HG02763 (cell line): ENCODE measurements around the gene ZNF516.
"Not testable (repeated sequence)": the region's sequence is repeated elsewhere in the genome, so short reads cannot be mapped to it uniquely, and the experiment has no call there.

Source experiments
- ATAC-seq: cut with Tn5 transposase; IDR thresholded peaks from one replicate; pipeline ENCODE4 v1.9.1; 2021; ENCODE audit warnings: mild to moderate bottlenecking, moderate library complexity; ENCODE audit not compliant: unreplicated experiment

ZNF516 gene, protein sequence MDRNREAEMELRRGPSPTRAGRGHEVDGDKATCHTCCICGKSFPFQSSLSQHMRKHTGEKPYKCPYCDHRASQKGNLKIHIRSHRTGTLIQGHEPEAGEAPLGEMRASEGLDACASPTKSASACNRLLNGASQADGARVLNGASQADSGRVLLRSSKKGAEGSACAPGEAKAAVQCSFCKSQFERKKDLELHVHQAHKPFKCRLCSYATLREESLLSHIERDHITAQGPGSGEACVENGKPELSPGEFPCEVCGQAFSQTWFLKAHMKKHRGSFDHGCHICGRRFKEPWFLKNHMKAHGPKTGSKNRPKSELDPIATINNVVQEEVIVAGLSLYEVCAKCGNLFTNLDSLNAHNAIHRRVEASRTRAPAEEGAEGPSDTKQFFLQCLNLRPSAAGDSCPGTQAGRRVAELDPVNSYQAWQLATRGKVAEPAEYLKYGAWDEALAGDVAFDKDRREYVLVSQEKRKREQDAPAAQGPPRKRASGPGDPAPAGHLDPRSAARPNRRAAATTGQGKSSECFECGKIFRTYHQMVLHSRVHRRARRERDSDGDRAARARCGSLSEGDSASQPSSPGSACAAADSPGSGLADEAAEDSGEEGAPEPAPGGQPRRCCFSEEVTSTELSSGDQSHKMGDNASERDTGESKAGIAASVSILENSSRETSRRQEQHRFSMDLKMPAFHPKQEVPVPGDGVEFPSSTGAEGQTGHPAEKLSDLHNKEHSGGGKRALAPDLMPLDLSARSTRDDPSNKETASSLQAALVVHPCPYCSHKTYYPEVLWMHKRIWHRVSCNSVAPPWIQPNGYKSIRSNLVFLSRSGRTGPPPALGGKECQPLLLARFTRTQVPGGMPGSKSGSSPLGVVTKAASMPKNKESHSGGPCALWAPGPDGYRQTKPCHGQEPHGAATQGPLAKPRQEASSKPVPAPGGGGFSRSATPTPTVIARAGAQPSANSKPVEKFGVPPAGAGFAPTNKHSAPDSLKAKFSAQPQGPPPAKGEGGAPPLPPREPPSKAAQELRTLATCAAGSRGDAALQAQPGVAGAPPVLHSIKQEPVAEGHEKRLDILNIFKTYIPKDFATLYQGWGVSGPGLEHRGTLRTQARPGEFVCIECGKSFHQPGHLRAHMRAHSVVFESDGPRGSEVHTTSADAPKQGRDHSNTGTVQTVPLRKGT

DNA sequence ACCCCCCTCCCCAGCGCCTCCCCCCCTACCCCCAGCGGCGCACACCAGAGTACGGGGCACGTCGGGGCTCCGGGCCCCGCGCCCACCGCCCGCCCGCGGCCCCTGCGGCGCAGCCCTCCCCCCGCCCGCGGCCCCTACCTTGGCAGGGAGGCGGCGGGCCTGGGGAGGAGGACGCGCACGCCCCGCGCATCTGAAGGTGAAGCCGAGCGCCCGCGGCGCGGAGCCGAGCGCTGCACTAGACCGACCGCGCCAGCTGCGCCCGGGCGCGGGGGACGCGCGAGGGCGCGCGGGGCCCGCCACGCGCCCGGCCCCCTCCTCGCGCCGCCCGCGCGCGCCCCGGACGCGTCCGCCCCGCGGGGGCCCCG lies at the start of gene ZNF516:
Gene ZNF516, minus strand, starts transcription at position 237 of the 365 bp plus-strand sequence. CDS start 52,188 bp downstream, outside the sequence.
- ATAC-seq, result no peak

DNA sequence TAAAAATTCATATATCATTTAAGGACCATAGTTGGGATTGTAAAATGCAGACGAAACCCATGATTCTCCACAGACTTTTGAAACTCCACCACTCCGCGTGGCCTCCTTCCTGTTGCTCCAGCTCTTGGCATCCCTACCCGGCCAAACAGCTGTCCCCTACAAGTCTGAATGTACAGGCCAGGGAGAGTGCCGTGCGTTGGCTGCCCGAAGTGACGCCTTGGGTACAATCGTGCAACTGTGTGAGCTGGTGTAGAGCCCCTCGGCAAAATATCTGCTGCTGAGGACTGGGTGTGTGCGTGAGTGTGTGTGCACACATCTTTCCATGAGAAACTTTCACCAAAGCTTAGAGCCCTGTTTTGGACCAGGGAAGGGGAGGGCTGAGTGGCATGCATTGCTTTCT lies 43.8 kb upstream of the ZNF516 start:
- no peak for ATAC-seq

DNA sequence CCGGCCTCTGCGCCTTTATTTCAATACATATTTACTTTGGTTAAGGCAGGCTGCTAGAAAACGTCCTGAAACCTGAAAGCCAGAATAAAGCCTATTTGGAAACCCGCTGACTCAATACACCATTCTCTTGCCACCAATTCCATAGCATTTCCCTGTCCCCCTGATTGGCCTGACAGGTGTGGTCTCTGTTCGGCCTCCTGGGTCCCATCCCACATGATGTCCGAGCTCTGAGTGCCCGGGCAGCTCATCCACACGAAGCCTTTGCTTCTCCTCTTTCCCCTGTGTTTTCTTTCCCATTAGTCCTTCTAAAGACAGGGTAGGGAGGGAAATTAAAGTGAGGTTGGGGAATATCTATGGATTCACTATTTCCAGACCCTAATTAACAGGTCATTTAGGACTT lies 42.6 kb upstream of the ZNF516 start:
- ATAC-seq, result no peak

DNA sequence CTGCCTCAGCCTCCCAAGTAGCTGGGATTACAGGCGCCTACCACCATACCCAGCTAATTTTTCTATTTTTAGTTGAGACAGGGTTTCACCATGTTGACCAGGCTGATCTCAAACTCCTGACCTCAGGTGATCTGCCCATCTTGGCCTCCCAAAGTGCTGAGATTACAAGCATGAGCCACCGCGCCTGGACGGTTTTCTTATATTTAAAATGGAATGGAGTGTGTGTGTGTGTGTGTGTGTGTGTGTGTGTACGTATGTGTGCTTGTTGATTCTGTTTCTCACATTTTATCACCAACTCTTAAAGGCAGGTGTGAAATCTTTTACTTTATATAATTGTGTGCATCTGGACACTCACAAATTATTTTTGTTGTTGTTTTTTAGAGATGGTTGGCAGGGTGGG lies 41.6 kb upstream of the ZNF516 start:
- ATAC-seq, result not testable (repeated sequence)

DNA sequence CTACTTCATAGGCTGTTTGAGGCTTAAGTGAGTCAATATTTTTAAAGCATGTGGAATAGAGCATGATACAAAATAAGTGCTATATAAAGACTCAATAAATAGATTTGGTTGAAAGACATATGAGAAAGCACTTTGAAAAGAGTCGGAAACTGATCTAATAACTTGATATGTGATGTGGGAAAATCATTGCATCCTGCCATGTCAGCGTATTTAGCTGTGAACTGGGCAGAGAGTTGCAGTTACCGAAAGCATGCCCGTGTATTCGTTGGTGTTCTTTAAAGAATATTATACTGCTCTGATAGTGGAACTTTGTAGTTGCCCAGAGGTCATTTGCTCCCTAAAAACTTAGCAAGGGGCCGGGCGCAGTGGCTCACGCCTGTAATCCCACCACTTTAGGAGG lies 37.8 kb upstream of the ZNF516 start:
- no peak for ATAC-seq

DNA sequence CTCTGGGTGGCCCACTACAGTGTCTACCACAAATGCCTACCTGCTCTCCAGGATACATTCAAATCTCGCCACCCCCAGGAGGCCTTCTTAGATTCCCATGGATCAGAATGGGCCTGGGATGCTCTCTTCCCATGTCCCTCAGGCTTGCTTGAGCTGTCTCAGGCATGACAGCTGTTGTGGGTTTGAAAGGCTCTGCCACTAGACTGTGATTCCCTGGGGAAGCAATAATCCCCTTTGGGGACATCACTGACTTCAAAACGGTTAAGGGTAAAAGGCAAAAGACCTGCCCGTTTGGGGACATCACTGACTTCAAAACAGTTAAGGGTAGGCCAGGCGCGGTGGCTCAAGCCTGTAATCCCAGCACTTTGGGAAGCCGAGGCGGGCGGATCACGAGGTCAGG lies 35.8 kb upstream of the ZNF516 start:
- no peak for ATAC-seq

DNA sequence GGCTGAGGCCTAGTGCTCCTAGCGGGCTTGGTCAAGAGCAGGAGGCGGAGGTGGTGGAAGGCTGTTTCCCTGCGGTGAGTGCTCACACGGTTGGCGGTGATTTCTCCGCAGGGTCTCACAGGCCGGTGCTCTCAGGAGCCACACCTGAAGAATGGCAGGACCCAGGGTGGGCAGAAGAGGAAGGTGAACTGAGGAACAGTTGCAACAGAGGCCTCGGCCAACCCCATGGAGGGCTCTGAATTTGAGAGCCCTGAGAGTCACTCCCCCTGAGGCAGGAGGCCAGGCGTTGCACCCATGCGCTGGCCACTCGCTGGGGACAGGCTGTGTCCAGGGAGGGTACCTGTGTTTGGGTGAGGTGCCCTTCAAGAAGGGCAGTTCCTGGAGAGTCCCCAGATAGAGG lies 35.3 kb upstream of the ZNF516 start:
- no peak for ATAC-seq

DNA sequence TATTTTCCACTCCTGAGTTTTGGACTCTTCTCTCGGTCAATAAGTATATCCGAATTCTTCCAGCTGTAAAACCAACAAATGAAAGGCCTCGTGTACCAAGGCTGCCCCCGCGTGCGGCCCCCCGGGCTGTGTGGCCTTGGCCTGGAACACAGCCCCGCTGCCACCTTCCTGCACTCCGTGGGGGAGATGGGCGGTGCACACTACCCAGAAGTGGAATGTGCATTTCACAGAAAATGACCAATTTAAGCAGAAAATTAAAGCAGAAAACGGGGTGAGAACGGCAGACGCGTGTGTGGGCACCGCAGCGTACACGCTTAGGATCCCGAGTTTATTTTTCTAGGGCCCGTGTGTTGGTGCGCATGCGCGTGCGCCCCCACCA lies 34.4 kb upstream of the ZNF516 start:
- ATAC-seq, result no peak

DNA sequence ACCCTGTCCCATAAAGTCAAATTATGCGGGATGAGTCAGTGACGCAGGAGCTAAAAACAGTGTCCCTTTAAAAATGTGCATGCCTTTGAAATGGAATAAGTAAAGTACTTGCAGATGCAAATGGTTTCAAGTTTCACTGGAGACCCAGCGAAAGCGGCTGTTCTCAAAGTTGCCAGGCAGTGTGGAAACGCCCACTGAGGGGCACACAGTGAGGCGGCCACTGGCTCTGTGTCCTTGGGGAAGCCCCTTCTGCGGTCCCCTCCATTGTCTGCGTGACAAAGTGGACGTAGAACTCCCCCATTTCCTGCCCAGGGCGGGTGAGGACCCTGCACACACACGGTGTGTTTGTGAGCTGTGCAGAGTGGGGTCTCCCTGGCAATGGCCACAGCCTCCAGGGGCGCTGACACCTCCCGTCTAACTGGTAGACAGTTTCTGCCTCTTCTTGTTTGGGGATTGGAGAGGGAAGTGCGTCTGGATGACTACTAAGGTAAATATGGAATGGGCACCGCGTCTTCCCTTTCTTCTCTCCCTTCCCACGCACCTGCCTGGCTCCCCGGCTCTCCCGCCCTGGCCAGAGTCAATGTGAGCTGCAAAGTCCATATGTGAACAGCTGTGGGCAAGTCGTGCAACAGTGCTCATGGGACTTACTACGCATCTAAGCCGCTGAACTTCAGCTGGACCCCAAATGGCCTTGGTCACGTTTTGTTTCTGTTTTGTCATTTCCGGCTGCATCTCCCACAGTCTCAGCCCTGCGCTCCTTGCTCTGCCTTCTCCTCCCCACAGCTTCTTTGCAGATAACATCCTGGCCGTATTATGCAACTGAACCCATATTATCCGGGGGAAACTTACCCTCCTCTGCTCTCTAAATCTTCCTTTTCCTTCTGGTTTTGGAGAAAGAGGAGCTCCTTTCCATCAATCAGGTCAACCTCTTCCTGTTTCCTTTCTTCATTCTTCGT lies 33.7 kb upstream of the ZNF516 start:
- ATAC-seq, result no peak

DNA sequence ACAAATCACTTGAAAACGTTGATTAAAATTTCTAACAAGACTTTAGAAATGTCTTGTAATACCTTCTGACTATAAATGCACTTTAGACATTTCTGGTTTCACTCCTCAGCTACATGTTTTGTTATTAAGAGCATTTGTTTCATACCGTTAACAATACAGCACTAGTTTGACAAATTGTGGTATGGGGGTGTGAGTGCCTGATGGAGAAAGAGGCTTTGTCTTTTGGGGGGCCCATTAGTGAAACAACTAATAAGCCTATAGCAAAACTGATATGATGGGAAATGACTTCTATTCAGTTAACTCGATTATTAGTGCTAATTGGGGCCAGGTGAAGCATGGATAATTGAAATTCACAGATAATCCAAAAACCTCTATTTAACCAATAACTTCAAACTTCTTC lies 30.9 kb upstream of the ZNF516 start:
- ATAC-seq, result no peak

DNA sequence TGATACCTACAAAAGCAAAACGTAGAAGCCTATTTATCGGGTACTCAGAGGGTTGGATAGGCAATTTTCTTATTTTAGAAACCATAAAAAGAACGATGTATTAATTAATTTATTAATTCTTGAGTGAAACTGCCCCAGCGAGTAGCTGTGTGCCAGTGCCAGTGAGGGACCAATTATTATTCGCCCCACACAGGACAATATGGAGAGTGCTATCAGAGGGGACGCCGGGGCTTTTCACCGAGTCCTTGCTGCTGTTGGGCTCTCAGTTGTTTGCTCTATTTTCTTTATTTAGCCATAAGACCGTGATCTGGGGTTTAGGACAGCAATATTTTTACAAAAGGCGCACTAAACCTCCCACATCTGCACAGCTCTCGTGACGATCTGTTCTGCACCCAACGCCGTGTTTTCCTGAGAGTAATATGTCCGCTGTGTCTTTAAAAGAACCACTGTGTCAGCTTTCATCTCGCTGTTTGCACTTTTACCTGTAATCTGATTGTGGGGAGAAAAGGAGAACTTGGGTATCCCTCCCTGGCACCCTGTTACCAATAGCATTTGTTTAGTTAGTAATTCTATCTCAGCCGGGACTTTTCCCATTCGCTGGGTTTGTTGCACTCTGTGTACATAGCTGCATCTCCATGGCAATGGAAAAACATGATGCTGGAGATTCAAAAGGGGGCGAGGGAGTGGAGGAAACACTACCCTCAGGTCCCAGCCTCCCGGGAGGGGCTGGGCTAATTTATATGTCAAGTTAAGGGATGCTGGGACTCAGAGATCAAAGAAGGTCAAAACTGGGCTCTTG lies 30.1 kb upstream of the ZNF516 start:
- ATAC-seq, result no peak

DNA sequence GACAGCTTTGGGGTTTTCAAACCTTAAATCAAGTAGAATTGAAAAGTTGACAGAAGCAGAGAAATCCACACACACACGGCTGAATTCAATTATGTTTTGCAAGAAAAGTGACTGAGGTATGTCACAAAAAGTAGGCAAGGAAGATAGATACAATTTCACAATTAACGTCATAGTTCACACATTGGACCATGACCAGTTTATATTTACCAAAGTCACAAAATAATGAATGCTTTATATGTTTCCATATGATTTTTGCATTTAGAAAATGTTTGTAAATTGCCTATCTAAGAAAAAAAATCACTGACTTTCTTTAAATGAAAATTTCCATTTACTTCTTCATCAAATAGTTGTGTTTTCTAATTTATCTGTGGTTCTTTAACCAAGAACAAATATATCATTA lies 29.4 kb upstream of the ZNF516 start:
- no peak for ATAC-seq

DNA sequence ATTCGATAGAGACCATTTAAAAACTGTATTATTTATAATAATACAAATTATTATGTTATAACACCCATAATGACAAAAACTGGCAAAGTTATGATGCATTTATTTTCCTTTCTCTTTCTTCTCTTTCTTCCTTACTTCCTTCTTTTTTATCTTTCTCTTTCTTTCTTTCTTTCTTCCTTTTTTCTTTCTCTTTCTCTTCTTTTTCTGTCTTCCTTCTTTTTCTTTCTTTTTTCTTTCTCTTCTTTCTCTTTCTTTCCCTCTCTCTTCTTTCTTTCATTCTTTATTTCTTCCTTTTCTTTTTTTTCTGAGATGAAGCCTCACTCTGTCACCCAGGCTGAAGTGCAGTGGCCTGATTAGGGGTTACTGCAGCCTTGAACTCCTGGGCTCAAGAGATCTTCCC lies 27.5 kb upstream of the ZNF516 start:
- no peak for ATAC-seq

DNA sequence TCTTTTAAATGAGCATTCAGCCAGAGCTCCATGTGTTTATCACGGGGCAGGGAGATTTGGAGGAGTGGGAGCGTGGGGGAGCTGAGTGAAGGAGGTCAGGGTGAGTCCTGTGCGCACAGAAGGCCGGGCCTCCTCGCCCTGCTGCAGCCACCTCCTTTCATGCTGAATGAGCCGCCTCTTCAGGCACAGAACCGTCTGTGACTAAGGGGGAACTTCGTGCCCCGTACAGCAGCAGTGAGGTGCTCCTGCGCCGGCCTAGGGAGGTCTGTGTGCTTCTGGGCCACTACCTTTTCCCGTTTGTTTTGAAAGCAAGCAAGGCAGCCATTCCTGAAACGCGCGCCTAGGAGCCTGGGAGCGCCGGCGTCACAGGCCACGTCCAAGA lies 27.1 kb upstream of the ZNF516 start:
- ATAC-seq, result no peak

DNA sequence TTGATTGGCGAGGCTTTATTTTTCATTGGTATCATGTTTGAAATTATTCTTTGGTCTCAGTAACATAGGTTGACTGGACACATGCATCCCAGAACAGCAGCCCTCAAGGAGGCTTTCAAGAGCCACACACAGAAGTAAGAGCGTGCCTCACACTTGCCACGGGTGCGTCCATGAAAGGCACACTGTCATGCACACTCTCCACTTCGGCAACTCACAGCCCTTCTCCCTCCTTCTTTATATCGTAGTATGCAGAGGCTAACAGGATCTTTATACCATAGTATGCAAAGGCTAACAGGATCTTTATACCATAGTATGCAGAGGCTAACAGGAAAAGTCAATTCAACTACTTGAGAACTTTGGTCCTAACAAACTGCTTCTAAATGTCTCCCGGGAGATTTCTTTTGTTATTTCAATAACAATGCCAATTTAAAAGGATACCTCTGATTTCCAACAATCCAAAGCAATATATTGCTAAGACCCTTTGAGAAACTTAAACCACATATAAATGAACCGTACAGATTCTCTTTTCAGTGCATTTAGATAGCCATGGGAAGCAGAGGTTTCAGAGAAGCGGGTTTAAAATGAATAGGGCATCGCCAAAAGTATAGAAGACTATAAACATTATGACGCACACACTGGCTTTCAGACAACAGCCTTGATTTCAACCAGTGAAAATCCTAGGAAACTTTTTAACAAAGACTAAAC lies 26.5 kb upstream of the ZNF516 start:
- ATAC-seq, result no peak

DNA sequence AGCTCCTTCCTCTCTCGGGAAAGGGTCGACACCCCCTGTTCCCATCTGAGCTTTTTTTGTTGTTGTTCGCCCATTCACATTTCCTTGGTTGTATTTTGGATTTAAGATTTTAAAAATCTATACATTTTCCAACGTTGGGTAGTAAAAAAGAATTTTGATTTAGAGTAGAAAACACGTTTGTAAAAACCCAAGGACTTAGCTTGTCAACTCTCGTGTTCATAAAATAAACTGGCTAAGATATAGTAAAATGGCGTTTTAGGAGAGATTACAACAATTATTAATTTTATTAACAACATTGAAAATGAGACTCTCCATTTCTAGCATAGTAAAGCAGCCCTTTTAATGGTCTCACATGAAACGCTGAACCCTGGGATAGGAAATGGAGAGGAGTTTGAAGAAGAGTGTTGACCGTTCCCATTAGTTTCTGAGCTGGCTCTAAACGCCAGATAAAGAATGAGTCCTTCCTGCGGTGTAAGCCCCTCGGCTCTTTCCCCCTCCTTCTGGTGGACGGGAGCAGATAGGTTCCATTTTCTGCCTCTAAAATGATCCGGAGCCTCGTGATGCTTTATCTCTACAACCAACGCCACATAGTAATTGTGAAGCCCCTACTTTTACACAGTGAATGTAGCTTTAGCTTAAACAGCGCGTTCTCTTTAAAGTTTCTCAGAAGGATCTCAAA lies 24.0 kb upstream of the ZNF516 start:
- ATAC-seq, result no peak

DNA sequence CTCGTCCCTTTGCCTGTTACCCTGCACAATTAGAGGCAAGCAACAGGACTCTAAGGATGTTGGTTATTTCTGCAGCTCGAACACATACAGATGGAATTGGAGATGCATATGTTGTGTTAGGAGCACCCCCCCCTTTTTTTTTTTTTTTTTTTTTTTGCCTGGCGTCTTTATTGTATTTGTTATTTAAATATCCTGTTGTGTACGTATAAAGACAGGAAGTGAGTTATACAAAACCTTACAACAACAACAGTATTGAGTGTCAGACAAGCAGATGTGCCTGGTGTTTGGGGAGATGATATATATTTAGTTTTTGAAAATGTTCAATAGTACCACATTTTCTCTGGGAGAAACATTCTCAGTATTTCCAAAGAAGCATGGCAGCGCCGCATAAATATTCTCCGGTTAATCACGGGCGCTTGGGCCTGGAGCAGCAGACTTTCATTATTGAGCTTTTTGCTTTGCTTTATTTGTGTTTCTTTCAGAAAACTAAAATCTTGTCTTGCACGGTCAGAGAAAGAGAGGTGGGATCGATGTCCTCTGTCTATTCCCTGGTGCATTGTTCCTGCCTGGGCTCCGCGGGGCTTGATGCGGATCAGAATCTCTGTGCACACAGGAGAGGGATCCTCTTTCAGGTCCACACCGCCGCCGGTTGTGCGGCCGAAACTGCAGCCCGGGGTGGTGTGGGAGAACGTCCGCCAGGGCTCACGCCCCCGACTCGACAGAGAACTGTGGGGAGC lies 23.2 kb upstream of the ZNF516 start:
- ATAC-seq, result no peak

DNA sequence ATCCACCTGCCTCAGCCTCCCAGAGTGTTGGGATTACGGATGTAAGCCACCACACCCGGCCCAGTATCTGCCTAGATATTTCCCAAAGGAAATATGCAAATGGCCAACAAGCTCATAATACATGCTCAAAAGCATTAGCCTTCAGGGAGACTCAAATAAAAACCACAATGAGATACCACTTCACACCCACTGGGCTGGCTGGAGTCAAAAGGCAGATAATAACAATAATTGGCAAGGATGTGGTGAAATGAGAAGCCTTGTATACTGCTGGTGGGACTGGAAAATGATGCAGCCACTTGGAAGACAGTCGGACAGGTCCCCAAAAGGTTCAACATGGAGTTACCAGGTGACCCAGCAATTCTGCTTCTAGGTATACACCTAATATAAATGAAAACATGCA lies 20.5 kb upstream of the ZNF516 start:
- no peak for ATAC-seq
